ENCODE data around the gene KIF13A.
"Not testable (repeated sequence)": the region's sequence is repeated elsewhere in the genome, so short reads cannot be mapped to it uniquely, and the experiment has no call there.

Gene KIF13A

GRCh38 chr6:18019133-18019532, 31.7 kb upstream of the KIF13A start:
- not testable (repeated sequence) for DNase-seq; H3K9me3 Mint-ChIP-seq; H3K27me3 Mint-ChIP-seq; ATAC-seq; H3K27ac Mint-ChIP-seq; H3K4me3 Mint-ChIP-seq; H3K4me1 Mint-ChIP-seq; H3K36me3 Mint-ChIP-seq (ENCODE audit: low read depth)

- no peak for ATAC-seq
- peaks cover 6% of the 10 kb centered on the region for H3K9me3 Mint-ChIP-seq
- no peak overlapping the region for H3K27ac Mint-ChIP-seq
- H3K27me3 Mint-ChIP-seq = peaks cover 5% of the 10 kb centered on the region
- no peak overlapping the region for H3K4me3 Mint-ChIP-seq
- H3K4me1 Mint-ChIP-seq = no peaks in the 10 kb centered on the region
- no peaks in the 10 kb centered on the region for H3K36me3 Mint-ChIP-seq (ENCODE audit: low read depth)
- no peak for DNase-seq
Measured at GRCh38 chr6:18016698-18017097, 29.3 kb upstream of the KIF13A start.

- H3K27ac Mint-ChIP-seq = no peak overlapping the region
- peaks cover 5% of the 10 kb centered on the region for H3K27me3 Mint-ChIP-seq
- H3K9me3 Mint-ChIP-seq = peaks cover 6% of the 10 kb centered on the region
- H3K4me1 Mint-ChIP-seq = no peaks in the 10 kb centered on the region
- H3K36me3 Mint-ChIP-seq (ENCODE audit: low read depth) = no peaks in the 10 kb centered on the region
- ATAC-seq (no peak), DNase-seq (no peak)
- H3K4me3 Mint-ChIP-seq = no peak overlapping the region
Measured at GRCh38 chr6:18016133-18016532, 28.7 kb upstream of the KIF13A start.

GRCh38 chr6:18011287-18011686, 23.9 kb upstream of the KIF13A start:
- no peak overlapping the region for H3K4me3 Mint-ChIP-seq
- H3K4me1 Mint-ChIP-seq = no peaks in the 10 kb centered on the region
- H3K36me3 Mint-ChIP-seq (ENCODE audit: low read depth) = no peaks in the 10 kb centered on the region
- no peak overlapping the region for H3K27ac Mint-ChIP-seq
- H3K27me3 Mint-ChIP-seq = peaks cover 2% of the 10 kb centered on the region
- H3K9me3 Mint-ChIP-seq = no peaks in the 10 kb centered on the region
- DNase-seq (no peak), ATAC-seq (no peak)

GRCh38 chr6:18010540-18010939, 23.1 kb upstream of the KIF13A start:
- not testable (repeated sequence) for H3K27me3 Mint-ChIP-seq; ATAC-seq; H3K4me1 Mint-ChIP-seq; H3K27ac Mint-ChIP-seq; DNase-seq; H3K4me3 Mint-ChIP-seq; H3K9me3 Mint-ChIP-seq; H3K36me3 Mint-ChIP-seq (ENCODE audit: low read depth)

GRCh38 chr6:18004256-18004985, 17.0 kb upstream of the KIF13A start:
- Mint-ChIP-seq H3K36me3 (ENCODE audit: low read depth) (no peaks in the 10 kb centered on the region), H3K27me3 (peaks cover 9% of the 10 kb centered on the region), H3K27ac (no peak overlapping the region), H3K4me1 (no peaks in the 10 kb centered on the region), H3K9me3 (no peaks in the 10 kb centered on the region), H3K4me3 (no peak overlapping the region)
- no peak for DNase-seq
- ATAC-seq = no peak

- no peak for ATAC-seq
- Mint-ChIP-seq H3K9me3 (no peaks in the 10 kb centered on the region), H3K27me3 (peaks cover 44% of the 10 kb centered on the region), H3K4me3 (no peak overlapping the region), H3K36me3 (ENCODE audit: low read depth) (no peaks in the 10 kb centered on the region), H3K27ac (no peak overlapping the region), H3K4me1 (no peaks in the 10 kb centered on the region)
- DNase-seq = no peak
Measured at GRCh38 chr6:17999425-17999824, 12.0 kb upstream of the KIF13A start.

- ATAC-seq (no peak), DNase-seq (no peak)
- no peaks in the 10 kb centered on the region for H3K4me1 Mint-ChIP-seq
- no peaks in the 10 kb centered on the region for H3K9me3 Mint-ChIP-seq
- no peak overlapping the region for H3K4me3 Mint-ChIP-seq
- peaks cover 44% of the 10 kb centered on the region for H3K27me3 Mint-ChIP-seq
- no peak overlapping the region for H3K27ac Mint-ChIP-seq
- no peaks in the 10 kb centered on the region for H3K36me3 Mint-ChIP-seq (ENCODE audit: low read depth)
Measured at GRCh38 chr6:17998442-17998841, 11.0 kb upstream of the KIF13A start.

- no peak overlapping the region for H3K27ac Mint-ChIP-seq
- ATAC-seq = no peak
Measured at GRCh38 chr6:17998003-17998402, 10.6 kb upstream of the KIF13A start.

GRCh38 chr6:17995414-17995813, 8.0 kb upstream of the KIF13A start:
- H3K27me3 Mint-ChIP-seq = peaks cover 60% of the 10 kb centered on the region
- no peak overlapping the region for H3K27ac Mint-ChIP-seq
- no peaks in the 10 kb centered on the region for H3K9me3 Mint-ChIP-seq
- no peaks in the 10 kb centered on the region for H3K36me3 Mint-ChIP-seq (ENCODE audit: low read depth)
- no peak overlapping the region for H3K4me3 Mint-ChIP-seq
- no peak for DNase-seq
- peaks cover 3% of the 10 kb centered on the region for H3K4me1 Mint-ChIP-seq
- no peak for ATAC-seq

More at GRCh38 chr6:17998003-17998402, 10.6 kb upstream of the KIF13A start:
- no peak for DNase-seq
- Mint-ChIP-seq H3K9me3 (no peaks in the 10 kb centered on the region), H3K4me3 (no peak overlapping the region), H3K4me1 (peaks cover 3% of the 10 kb centered on the region), H3K27me3 (peaks cover 47% of the 10 kb centered on the region), H3K36me3 (ENCODE audit: low read depth) (no peaks in the 10 kb centered on the region)

GRCh38 chr6:17994019-17994418, 6.6 kb upstream of the KIF13A start:
- Mint-ChIP-seq H3K27me3 (peaks cover 63% of the 10 kb centered on the region), H3K9me3 (no peaks in the 10 kb centered on the region), H3K4me1 (peaks cover 6% of the 10 kb centered on the region), H3K36me3 (ENCODE audit: low read depth) (no peaks in the 10 kb centered on the region), H3K27ac (no peak overlapping the region), H3K4me3 (no peak overlapping the region)
- DNase-seq (no peak), ATAC-seq (no peak)

- no peak for DNase-seq
- no peak overlapping the region for H3K27ac Mint-ChIP-seq
- H3K9me3 Mint-ChIP-seq = no peaks in the 10 kb centered on the region
- H3K4me1 Mint-ChIP-seq = peaks cover 24% of the 10 kb centered on the region
- H3K4me3 Mint-ChIP-seq = peak overlapping the region; percentile 79
- H3K27me3 Mint-ChIP-seq = peaks cover 76% of the 10 kb centered on the region
- no peaks in the 10 kb centered on the region for H3K36me3 Mint-ChIP-seq (ENCODE audit: low read depth)
- ATAC-seq = no peak
Measured at GRCh38 chr6:17988422-17988944, 1.0 kb upstream of the KIF13A start.

- ATAC-seq (peak; percentile 83), DNase-seq (peak; percentile 58)
- Mint-ChIP-seq H3K27ac (no peak overlapping the region), H3K4me1 (peaks cover 21% of the 10 kb centered on the region), H3K4me3 (peak overlapping the region; percentile 79), H3K27me3 (peaks cover 73% of the 10 kb centered on the region), H3K9me3 (no peaks in the 10 kb centered on the region), H3K36me3 (ENCODE audit: low read depth) (no peaks in the 10 kb centered on the region)
Measured at GRCh38 chr6:17987697-17988421, 424 bp upstream of the KIF13A start.

GRCh38 chr6:17986656-17987446, 584 bp downstream of the KIF13A start:
- H3K4me3 Mint-ChIP-seq = peak overlapping the region; percentile 57
- H3K36me3 Mint-ChIP-seq (ENCODE audit: low read depth) = no peaks in the 10 kb centered on the region
- no peak overlapping the region for H3K27ac Mint-ChIP-seq
- peak; percentile 14 for DNase-seq
- peak; percentile 4 for ATAC-seq
- H3K4me1 Mint-ChIP-seq = peaks cover 21% of the 10 kb centered on the region
- H3K27me3 Mint-ChIP-seq = peaks cover 73% of the 10 kb centered on the region
- H3K9me3 Mint-ChIP-seq = no peaks in the 10 kb centered on the region

All from activated naive CD8-positive, alpha-beta T cell treated with anti-CD3 and anti-CD28 coated beads, Interleukin-2, amount 50 U/mL, for 24 hours (primary cell).